Osteoblast (primary cell): Measurements from ENCODE around the gene MFSD6. TPM values are rescaled to one million over a fixed set of nuclear protein-coding genes. Genes with fewer than 3 reads are reported as not detected.

Experiments
- DNase-seq: peaks from one replicate; pipeline ENCODE4 v3.0.0; 2011; ENCODE audit warnings: low spot score, mixed read lengths; ENCODE audit not compliant: insufficient read length; ENCODE audit errors: missing footprints
- H2AFZ ChIP-seq: 2 replicates; pipeline ENCODE4 v1.6.0; 2011; ENCODE audit warnings: mild to moderate bottlenecking, low read length
- H3K27ac ChIP-seq: 2 replicates; pipeline ENCODE4 v1.5.1; 2011; ENCODE audit warnings: mild to moderate bottlenecking, low read depth, low read length, moderate library complexity
- H3K27me3 ChIP-seq: 2 replicates; pipeline ENCODE4 v1.6.0; 2012; ENCODE audit warnings: mild to moderate bottlenecking, control low read depth, inconsistent platforms, low read length, moderate library complexity; ENCODE audit not compliant: insufficient read depth
- H3K36me3 ChIP-seq: 2 replicates; pipeline ENCODE4 v1.5.1; 2011; ENCODE audit warnings: mild to moderate bottlenecking, low read length, control low read depth, moderate library complexity; ENCODE audit not compliant: insufficient read depth
- H3K4me1 ChIP-seq: 2 replicates; pipeline ENCODE4 v1.5.1; 2011; ENCODE audit warnings: mild to moderate bottlenecking, low read length, control low read depth, moderate library complexity; ENCODE audit not compliant: insufficient read depth
- H3K4me2 ChIP-seq: 2 replicates; pipeline ENCODE4 v1.6.0; 2011; ENCODE audit warnings: mild to moderate bottlenecking, low read length; ENCODE audit not compliant: insufficient read depth
- H3K4me3 ChIP-seq: fragments of 200-600 bp; sonication (generic); 3 replicates; pipeline ENCODE4 v1.5.1; 2012; ENCODE audit warnings: mild to moderate bottlenecking, low read length, inconsistent platforms; ENCODE audit not compliant: insufficient read depth
- H3K79me2 ChIP-seq: 2 replicates; pipeline ENCODE4 v1.6.0; 2012; ENCODE audit warnings: mild to moderate bottlenecking, low read length, control low read depth, inconsistent platforms; ENCODE audit not compliant: insufficient read depth
- H3K9me3 ChIP-seq: 2 replicates; pipeline ENCODE4 v1.5.1; 2011; ENCODE audit warnings: low read depth, low read length, control low read depth
- H4K20me1 ChIP-seq: 2 replicates; pipeline ENCODE4 v1.6.0; 2012; ENCODE audit warnings: mild to moderate bottlenecking, low read length, control low read depth; ENCODE audit not compliant: insufficient read depth
- CTCF ChIP-seq: IDR thresholded peaks from 2 replicates; pipeline ENCODE4 v1.5.1; 2011; ENCODE audit warnings: mild to moderate bottlenecking, low read depth, low read length, moderate library complexity; ENCODE audit errors: extremely low read depth
- total RNA-seq: library from RNA; depleted of rRNA; stranded (reverse); fragments of >200 nt; gene quantifications from 2 replicates; pipeline ENCODE4 v1.2.3, GENCODE V29; 2012

Gene MFSD6
- total RNA-seq, 1 donor, result 11.2 TPM

DNA sequence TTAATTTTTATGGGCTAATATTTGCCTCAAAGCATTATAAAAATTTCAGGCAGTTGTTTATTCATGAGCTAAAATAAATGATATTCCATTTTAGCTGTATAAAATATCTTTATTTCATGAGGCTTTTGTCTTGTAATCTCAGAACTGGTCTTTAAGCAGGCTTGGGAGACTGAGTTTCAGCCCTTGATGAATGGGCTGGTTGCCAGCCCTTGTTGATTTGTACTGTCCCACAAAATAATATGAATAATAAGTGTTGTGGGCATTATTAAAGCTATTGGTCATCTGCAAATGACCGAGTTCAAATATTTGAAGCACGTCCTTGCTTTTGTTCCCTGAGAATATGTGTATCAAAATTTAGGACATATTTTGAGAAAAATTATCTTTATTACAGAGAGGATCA lies 46.6 kb upstream of the MFSD6 start:
- TF ChIP-seq CTCF, result no peak
- Histone ChIP-seq H3K4me2 (no peak overlapping the region), H3K36me3 (no peaks in the 10 kb centered on the region), H2AFZ (no peak overlapping the region), H3K4me3 (no peak overlapping the region), H3K27me3 (no peaks in the 10 kb centered on the region), H3K9me3 (no peaks in the 10 kb centered on the region), H3K4me1 (peaks cover 10% of the 10 kb centered on the region), H4K20me1 (no peaks in the 10 kb centered on the region), H3K79me2 (peaks cover 4% of the 10 kb centered on the region), H3K27ac (no peak overlapping the region)
- DNase-seq, result no peak

GRCh38 chr2:190362894-190363293 lies 45.3 kb upstream of the MFSD6 start:
- Histone ChIP-seq H3K4me3 (no peak overlapping the region), H3K27ac (no peak overlapping the region), H3K27me3 (no peaks in the 10 kb centered on the region), H4K20me1 (no peaks in the 10 kb centered on the region), H3K4me2 (no peak overlapping the region), H2AFZ (no peak overlapping the region), H3K9me3 (no peaks in the 10 kb centered on the region), H3K36me3 (peaks cover 1% of the 10 kb centered on the region), H3K4me1 (peaks cover 10% of the 10 kb centered on the region), H3K79me2 (no peaks in the 10 kb centered on the region)
- TF ChIP-seq CTCF, result no peak
- no peak for DNase-seq

DNA sequence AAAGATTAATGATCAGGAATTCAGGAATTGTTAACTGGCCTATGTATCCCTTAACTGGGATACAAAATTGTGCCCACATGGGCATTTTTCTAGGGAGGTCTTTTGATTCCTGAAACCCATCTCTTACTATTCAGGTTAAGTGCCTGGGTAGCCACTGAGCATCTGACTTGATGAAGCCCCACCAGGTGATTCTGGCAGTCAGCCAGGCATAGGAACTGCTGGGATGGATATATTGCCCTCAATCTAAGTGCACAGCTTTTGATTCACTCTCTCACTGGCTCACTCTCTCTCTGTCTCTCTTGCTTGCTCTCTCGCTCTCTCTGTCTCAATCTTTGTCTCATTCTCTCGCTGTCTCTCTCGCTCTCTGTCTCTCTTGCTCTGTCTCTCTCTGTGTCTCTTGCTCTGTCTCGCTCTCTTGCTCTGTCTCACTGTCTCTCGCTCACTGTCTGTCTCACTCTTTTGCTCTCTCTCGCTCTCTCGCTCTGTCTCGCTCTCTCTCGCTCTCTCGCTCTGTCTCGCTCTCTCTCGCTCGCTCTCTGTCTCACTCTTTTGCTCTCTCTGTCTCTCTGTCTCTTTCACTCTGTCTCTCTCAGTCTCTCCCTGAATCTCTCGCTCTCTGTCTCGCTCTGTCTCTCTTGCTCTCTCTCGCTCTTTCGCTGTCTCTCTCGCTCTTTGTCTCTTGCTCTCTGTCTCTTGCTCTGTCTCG lies 42.5 kb upstream of the MFSD6 start:
- Histone ChIP-seq H4K20me1 (no peaks in the 10 kb centered on the region), H3K4me3 (no peak overlapping the region), H3K27ac (no peak overlapping the region), H3K79me2 (no peaks in the 10 kb centered on the region), H3K36me3 (peaks cover 23% of the 10 kb centered on the region), H3K4me2 (no peak overlapping the region), H2AFZ (no peak overlapping the region), H3K9me3 (no peaks in the 10 kb centered on the region), H3K4me1 (no peaks in the 10 kb centered on the region), H3K27me3 (no peaks in the 10 kb centered on the region)
- no peak for DNase-seq
- TF ChIP-seq CTCF, result no peak

DNA sequence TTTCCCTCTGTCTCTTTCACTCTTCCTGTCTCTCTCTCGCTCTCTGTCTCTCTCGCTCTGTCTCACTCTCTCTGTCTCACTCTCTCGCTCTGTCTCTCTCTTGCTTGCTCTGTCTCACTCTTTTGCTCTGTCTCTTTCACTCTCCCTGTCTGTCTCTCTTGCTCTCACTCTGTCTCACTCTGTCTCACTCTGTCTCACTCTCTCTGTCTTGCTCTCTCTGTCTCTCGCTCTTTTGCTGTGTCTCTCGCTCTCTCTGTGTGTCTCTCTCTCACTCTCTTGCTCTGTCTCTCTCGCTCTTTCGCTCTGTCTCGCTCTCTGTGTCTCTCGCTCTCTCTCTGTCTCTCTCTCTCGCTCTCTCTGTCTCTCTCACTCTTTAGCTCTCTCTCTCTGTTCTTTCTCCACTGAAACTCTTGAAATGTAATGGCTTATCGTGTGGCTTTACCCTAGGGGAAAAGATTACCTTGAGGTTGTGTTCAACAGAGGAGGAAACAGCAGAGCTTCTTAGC lies 41.9 kb upstream of the MFSD6 start:
- H3K79me2 ChIP-seq, result no peaks in the 10 kb centered on the region
- no peaks in the 10 kb centered on the region for H3K4me1 ChIP-seq
- no peaks in the 10 kb centered on the region for H3K27me3 ChIP-seq
- H4K20me1 ChIP-seq, result no peaks in the 10 kb centered on the region
- no peak overlapping the region for H3K4me2 ChIP-seq
- no peak overlapping the region for H3K27ac ChIP-seq
- no peak overlapping the region for H3K4me3 ChIP-seq
- peaks cover 27% of the 10 kb centered on the region for H3K36me3 ChIP-seq
- DNase-seq, result no peak
- H2AFZ ChIP-seq, result no peak overlapping the region
- no peaks in the 10 kb centered on the region for H3K9me3 ChIP-seq
- no peak for TF ChIP-seq CTCF
